Panc1 (cell line): Measurements from ENCODE around the gene SYTL3.

ENCODE experiments used
- CTCF ChIP-seq: fragments of 450-650 bp; IDR thresholded peaks from 2 replicates; pipeline ENCODE4 v1.5.1; 2017; ENCODE audit warnings: mild to moderate bottlenecking
- POLR2AphosphoS5 ChIP-seq: IDR thresholded peaks from 2 replicates; pipeline ENCODE4 v1.6.1; 2012; ENCODE audit warnings: mild to moderate bottlenecking, low read depth, low read length, moderate library complexity

DNA sequence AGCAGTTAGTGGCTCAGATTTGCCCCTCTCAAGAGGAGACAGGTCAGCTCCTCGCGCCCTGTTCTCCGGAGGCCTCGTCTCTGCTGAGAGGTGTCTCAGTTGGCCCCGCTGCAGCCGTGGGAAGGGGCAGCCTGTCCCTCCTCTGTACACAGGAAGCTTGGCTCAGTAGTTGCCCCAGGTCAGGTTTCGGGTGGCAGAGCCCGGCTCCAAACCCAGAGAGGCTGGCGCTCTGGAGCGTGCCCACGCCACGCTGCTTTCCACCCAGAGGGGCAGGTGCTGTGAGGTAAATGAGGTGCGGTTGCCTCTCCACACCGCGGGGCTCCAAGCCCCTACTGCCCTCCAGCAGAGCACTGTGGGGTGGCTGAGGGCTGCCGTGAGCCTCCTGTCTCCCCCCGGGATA is 21.3 kb upstream of the SYTL3 start:
- TF ChIP-seq POLR2AphosphoS5 (no peak), CTCF (no peak)
